GM21390 (cell line): ENCODE data around the gene DHRS3.

Experiments used
- ATAC-seq: cut with Tn5 transposase; IDR thresholded peaks from one replicate; pipeline ENCODE4 v1.9.1; 2021; ENCODE audit not compliant: unreplicated experiment

DHRS3 gene

DNA sequence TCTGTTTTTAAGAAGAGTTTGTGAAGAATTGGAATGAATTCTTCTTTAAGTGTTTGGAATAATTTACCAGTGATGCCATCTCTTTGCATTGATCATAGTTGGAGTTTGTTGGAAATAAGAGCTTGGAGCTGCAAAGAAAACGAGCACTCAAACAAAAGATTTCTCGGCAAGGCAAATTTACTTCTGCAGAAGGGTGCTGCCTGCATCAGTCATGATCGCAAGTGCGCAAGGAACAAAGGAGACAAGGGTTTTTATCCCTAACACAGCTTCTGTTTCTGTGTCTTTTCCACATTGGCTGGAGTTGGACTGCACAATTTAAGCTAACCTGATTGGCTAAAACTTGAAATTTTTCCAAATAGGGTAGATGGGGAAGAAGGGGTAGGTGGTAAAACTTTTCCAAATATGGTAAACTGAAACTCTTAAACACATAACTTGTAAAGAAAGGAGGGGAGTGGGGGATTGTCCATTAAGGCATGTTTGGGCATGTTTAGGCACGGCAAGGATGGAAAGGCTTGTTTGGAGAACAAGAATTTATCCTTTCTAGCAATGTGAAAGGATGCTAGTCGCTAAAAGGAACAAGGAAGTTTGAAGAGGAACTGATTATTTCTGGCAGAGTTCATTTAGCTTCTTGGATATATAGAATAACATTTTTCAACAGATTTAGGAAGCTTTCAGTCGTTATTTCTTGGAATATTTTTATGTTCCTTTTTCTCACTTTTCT lies 22.4 kb upstream of the DHRS3 start:
- no peak for ATAC-seq

DNA sequence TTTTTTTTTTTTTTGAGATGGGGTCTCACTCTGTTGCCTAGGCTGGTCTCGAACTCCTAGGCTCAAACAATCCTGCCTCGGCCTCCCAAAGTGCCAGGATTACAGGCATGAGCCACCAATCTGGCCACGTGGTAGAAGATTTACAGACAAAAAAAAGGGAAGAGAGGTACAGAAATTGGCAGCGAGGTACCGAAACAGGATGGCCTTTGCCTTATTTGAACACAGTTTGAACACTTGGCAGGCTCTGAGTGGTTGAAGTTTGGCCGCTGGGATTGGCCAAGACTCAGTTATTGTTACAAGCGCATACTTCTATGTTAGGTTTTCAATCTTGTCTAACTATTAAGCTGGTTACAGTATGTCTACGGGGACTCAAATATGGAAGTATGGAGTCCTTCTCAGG lies 19.7 kb upstream of the DHRS3 start:
- ATAC-seq, result no peak

DNA sequence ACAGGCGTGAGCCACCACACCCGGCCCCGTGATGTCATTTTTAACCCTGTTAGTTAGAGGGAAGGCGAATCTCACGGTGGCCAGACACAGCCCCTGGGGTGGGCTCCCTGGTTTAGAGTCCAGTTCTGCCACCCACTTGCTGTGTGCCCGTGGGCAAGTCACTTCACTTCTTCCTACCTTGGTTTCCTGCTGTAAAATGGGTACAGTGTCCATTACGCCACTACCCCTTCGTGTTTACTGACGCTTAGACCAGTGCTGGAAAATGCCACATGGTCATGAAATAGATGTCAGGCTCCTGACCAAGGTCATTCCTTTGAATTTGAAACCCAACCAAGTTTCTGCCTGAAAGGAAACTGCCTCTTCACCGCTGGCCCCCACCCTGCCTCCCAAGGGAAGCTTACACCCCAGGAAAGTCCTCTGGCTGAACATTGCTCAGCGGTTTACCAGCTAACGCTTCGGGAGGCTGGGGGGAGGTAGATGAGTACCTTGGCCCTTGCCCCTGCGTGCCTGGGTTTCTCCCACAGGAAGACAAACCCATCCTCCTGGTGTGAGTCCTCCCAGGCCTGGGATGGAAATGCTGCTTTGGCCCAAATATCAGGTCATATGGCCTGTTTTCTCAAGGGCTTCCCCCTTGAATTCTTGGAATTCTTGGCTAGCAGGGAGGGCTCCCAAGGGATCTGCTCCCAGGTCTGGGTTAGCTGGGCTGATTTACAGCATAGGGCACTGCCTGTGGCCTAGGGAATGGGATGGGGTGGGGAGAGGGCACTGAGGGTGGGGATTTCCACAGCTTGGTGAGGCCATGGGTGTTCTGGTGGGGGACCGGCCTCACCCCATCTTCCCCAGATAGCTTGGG lies 18.3 kb upstream of the DHRS3 start:
- no peak for ATAC-seq

DNA sequence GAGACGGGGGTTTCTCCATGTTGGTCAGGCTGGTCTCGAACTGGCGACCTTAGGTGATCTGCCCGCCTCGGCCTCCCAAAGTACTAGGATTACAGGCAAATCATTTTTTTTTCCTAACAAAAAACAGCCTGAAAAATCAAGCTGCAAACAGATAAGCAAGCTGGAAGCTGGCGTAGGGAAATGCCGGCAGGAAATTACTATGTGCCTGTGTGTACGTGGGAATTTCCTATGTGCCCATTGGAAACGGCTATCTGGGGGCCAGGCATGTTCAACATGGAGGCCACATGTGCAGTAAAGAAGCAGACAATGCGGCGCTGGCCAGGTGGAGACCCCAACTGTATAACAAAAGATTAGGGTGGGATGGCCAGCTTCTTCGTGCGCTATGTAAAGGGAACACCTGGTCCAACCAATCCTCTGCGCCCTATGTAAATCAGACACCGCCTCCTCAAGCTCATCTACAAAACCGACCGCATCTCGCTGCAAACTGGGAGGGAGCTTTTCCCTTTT lies 16.7 kb upstream of the DHRS3 start:
- ATAC-seq, result no peak

DNA sequence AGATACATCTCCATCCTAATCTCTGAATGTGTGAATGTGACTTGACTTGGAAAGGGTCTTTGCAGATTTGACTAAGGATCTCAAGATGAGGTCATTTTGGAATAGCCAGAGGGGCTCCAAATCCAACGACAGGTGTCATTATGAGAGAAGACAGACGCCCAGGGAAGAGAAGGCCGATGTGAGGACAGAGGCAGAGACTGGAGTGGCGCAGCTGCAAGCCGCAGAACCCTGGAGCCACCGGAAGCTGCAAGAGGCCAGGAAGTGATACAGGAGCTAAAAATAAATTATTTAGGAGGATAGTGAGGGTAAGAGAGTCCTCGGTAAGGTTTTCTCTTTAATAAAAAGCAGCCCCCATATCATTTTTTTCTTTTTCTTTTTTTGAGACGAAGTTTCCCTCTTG lies 16.1 kb upstream of the DHRS3 start:
- ATAC-seq, result no peak

DNA sequence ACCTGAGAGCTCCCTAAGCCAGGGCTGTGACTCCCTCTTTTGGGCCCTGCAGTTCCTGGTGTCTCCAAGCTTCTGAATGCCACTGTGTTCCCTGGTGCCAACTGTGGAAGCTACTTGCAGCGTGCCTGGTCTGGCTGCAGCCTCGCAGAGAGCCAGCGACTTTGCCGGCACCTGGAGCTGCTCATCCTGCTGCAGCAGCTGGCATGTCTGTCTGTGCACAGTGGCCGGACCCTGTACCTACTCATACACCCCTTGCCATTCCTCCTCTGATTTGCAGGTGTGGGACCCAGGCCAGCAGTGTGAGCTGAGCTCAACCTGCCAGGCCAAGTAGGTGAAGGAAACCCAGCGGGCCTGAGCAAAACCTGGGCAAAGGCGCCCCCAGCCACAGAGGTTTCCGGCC lies 13.6 kb upstream of the DHRS3 start:
- ATAC-seq, result no peak

DNA sequence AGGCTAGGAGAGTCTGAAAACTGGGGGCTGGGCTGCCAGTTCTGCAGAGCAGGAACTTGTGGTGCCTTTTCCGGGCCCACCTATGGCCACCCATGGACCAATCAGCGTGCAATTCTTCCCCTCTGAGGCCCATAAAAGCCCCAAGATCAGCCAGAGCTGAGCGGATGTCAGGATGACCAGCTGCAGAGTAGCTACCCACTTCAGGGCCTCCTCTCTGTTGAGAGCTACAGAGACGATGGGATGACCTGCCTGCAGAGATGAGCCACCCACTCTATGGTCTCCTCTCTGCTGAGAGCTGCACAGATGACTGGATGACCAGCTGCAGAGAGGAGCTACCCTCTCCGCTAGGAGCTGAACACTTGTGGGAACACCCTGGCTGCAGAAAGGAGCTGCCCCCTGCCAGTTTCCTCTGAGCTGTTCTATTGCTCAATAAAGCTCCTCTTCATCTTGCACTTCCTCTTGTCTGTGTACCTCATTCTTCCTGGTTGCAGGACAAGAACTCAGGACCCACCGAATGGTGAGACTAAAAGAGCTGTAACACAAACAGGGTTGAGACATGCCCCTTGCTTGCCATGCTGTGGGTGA lies 13.0 kb upstream of the DHRS3 start:
- no peak for ATAC-seq

DNA sequence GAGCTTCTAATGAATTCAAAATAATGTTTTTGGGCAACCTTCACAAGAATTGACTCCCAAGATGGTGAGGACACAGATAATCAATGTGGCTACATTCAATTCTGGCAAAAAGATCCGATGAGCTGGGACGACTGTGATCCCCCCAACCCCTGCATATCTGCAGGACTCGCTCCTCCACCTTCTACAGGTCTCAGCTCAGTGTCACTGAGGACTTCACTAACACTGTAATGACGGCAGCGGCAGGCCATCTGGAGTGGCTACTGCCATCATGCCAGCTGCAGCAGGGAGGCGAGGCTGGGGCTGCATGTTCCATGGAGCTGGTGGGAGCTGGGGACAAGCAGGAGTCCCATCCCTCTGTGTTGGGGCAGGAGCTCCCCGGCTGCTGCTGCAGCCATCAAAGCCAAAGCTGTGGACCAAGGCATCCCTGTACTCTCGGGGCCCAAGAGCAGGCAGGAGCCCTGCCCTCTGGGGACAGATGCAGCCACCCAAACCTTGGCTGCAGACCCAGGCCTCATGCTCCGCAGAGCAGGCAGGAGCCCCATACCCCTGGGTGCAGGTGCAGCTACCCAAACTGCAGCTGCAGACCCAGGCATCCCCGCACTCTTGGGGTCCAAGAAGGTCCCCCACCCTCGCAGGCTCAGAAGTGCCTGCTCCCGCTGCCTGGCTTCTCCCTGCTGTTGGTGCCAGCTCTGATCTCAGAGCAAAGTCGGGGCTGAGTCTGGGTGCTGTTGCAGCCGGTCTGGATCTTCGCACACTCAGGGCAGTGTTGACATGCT lies 12.2 kb upstream of the DHRS3 start:
- ATAC-seq, result no peak

DNA sequence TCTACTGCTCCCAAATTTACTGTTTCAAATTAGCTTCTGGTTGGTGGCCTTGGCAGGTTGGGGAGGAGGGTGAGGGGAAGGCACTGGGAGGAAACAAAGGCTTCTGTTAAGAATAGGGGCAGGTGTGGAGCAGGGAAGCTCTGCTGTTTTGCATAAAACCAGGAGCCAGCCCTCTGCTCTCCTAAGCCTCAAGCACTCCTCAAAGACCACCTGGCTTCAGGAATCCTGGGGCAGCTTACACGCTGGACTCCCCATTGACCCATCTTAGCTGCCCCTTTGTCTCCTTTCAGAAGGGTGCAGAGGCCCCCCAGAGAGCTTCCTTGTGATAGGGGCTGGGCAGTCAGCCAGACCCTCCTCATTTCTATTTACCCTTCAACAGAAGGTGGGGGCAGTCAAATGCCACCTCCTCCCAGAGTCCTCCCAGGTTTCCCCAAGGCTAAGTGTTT lies 11.5 kb upstream of the DHRS3 start:
- ATAC-seq, result no peak

DNA sequence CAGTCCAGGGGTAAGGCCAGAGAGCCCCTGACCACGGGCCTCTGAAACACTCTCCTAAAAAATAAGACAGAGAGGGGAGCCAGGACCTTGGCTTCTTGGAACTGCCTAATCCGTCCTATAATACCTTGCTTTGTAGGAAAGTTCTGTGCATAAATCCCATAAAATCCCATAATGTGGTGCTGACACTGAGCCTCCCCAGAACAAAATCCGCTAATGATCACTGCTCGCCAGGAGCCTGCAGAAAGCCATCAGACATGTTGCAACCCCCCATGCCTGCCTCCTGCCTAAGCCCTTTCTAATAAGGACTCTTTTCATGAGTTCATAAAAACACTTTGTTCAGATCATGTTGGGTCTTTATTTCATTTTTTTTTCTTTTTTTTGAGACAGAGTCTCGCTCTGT lies 9.3 kb upstream of the DHRS3 start:
- ATAC-seq, result no peak

DNA sequence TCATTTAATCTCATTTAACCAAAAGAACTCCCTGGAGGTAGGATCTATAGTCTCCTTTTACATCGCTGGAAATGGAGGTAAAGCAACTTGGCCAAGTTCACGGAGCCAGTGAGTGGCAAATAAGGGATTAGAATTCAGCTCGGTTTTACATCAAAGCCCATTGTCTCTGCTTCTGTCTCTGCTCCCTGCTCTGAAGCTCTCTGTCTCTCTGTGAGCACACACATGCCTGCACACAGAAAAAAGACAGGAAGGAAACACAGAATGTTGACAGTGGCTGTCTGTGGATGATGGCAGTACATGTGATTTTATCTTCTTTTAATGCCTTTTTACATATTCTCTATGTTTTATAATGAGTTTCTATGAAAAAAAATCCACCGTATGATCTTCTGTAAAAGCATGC lies 8.9 kb upstream of the DHRS3 start:
- no peak for ATAC-seq

DNA sequence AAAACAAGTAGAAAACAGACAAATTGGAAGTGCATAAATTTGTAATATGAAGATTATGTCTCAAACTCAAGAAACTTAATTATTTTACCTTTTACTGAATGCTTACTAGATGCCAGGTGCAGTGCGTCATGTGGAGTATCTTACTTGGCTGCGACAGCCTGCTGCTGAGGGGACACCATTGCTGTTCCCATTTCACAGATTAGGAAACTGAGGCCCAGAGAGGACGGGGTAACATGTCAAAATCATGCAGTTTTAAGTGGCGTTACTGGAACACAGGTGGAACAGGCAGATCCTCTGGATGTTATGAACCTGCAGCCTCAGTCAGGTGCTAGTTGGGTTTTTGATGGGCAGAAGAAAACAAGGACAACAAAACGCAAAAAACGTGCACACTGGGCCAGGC lies 7.3 kb upstream of the DHRS3 start:
- no peak for ATAC-seq

DNA sequence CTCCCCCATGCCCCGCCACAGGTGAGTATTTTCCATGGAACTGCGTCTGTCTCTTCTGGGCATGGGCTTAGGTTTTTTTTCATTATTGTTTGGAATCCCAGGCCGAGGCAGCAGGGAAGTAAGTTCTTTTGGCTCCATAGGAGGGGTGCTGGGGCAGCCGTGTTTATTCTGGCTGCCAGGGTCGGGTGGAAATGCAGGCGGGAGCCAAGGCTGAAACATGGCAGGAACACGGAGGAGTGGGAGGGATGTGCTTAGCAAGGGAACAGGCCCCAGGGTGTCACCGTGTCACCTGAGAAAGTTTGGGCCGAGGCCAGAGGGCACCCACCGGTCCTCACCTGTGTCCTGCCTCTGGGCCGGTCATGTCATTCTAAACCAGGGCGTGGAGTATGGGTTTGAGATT lies 4.5 kb upstream of the DHRS3 start:
- ATAC-seq, result no peak

DNA sequence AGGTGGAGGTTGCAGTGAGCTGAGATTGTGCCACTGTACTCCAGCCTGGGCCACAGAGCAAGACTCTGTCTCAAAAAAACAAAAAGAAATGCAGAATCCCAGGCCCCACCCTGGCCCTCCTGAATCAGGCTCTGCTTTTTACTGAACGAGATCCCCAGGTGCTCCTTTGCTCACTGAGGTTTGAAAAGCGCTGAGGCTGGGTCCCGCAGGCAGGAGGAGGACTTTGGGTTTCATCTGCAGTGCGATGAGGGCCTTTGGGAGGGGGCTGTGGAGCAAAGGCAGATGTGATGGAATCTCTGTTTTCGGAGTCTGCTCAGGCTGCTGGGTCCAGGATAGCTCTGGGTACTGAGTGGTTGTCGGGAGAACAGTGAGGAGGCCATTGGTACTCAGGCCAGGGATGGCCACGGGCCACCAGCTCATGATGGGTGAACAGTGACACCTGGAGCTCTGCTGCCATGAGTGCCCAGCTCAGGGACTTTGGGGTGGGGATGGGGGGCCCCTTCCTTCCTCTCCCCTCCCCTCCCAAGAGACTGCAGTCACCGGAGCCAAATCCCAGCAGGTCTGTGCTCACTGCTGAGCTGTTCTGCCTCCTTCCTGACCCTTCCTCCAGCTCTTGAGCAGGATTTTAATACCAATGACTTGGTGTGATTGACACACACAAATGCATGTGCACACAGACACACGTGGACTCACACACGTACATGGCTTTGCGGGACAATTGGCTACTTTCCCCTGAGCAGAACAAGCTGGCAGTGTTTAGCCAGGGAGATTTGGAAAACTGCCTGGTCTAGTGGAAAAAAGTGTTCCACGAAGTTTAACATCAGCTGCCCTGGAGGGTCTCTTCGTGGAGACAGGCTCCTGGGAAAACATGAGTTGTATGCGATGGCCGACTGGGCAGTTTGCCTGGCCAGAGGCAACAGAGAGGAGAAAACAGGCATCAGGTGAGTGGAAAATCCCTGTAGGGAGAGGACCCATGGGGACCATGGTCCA lies 3.6 kb upstream of the DHRS3 start:
- no peak for ATAC-seq

DNA sequence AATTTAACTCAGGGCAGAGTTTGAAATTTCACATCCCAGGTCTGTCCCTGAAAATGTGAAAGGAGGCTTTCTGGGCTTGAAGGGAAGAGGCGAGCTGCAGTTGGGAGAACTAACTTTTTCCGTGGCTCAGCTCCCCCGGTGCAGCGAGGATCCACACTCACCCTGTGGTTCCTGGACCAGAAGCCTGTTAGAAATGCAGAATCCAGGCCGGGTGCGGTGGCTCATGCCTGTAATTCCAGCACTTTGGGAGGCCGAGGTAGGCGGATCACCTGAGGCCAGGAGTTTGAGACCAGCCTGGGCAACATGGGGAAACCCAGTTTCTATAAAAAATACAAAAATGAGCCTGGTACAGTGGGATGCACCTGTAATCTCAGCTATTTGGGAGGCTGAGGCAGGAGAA lies 2.9 kb upstream of the DHRS3 start:
- ATAC-seq, result no peak

DNA sequence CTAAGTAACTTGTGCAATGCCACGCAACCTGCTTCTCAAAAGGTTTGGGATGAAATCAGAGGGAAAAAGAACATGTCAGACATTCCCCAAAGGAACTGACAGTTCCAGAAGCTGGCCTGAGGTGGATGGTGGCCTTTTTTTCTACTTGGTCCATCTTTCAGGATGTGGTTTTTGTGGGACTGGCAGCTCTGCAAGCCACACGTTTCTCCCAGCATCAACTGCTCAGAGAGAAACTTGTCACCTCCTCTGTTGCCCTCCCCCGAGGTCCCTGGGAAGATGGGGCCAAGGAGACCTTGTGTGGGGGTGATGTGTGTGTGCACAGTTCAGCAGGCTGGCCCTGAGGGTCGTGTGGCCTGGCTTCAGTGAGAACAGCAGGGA lies 2.5 kb upstream of the DHRS3 start:
- no peak for ATAC-seq

DNA sequence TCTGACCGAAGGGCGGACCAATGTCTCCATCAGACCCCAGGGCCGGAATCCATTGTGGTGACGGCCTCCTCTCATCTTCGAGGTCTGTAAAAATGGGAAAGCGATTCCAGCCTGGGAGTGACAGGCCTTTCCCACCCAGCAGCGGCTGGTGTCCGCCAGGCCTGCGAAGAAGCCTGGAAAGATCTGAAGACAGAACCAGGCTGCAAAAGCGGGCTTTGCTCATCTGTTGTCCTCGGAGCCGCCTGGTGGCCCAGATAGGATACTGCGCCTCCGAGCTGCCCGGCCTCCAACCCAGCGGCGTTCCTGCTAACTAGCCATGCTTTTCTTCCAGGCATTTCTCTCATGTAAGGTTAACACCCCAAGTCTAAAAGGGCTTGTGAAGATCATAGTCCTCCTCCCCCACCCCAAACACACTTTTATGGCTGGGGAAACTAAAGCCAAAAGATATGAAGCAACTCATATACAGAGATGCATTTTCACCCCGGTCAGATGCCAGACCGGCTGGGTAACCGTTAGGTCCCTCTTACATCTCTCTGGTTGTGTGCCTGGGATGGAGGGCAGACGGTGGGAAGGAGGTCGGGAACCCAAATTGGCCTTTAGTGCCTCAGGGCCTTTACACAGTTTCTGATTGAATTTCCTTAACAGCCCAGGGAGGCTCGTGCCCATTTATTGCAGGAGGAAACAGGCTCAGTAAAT lies 1.9 kb upstream of the DHRS3 start:
- ATAC-seq, result no peak

DNA sequence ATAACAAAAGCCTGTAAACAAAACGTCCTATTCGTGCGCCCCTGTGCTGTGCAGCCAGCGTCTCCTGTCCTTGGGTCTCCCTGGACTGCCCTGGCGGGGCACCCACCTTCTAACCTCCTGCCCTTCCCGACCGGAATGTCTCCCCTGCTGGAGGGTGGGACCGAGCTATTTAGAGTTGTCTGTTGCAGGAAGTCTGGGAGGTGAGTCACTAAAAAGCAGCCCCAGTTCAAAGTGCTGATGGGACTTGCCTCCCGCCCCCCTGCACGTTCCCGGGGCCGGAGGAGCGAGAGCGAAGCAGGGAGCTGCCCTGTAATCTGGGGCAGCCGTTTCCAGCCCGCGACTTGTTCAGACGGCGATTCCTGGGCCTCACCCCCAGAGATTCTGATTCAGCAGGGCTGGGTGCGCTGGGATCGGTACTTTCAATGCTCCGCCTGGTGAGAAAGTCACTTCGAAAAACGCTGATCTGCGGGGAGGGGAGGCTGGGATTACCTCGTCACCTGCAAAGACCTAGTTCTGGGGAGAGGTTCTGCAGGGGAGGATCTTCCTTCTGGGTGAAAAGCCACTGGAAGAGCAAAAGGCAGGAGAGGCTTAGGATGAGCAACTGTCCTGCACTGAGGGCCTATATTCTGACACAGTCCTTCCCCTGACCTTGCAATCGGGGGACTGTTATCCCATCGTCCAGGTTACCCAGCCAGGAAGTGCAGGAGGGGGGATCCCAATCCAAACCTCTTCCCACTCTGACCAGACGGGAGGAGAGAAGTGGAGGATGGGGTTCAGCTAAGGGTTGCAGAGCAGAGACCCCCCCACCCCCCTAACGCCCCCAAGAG lies 1.2 kb upstream of the DHRS3 start:
- no peak for ATAC-seq

DNA sequence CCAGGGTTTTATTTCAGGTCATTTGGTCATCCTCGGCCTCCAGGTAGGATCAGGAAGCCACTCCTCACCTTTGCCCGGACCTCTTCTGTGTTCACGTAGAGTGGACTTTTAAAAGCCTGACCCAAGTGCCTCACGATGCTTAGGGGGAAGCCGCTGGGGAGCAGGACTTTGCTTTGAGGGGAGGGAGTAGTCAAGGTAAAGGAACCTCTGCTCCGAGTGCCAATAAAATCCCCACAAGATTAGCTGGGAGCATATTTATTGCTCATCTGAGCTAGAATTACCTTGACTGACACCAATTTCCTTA lies 603 bp upstream of the DHRS3 start:
- ATAC-seq, result no peak
